BE2C (cell line): ENCODE data around the gene GPR35.
A peak's percentile ranks its signal among the peaks of the same experiment; 100 is the strongest.

Source experiments
- DNase-seq: peaks from one replicate; pipeline ENCODE4 v3.0.0-alpha.2; 2020
- H3K27me3 ChIP-seq: fragments of 250-450 bp; sonication (Bioruptor Pico); 2 replicates; pipeline ENCODE4 v1.5.1; 2020; ENCODE audit warnings: mild to moderate bottlenecking
- H3K36me3 ChIP-seq: fragments of 250-450 bp; sonication (Bioruptor Pico); 2 replicates; pipeline ENCODE4 v1.5.1; 2020; ENCODE audit warnings: mild to moderate bottlenecking
- H3K4me1 ChIP-seq: fragments of 250-450 bp; sonication (Bioruptor Pico); 2 replicates; pipeline ENCODE4 v1.5.1; 2020
- H3K4me3 ChIP-seq: 2 replicates; pipeline ENCODE4 v1.5.1; 2011; ENCODE audit warnings: low read depth, low read length
- H3K9me3 ChIP-seq: fragments of 250-450 bp; sonication (Bioruptor Pico); 2 replicates; pipeline ENCODE4 v1.5.1; 2020
- CTCF ChIP-seq: IDR thresholded peaks from 2 replicates; pipeline ENCODE4 v1.5.1; 2012; ENCODE audit warnings: mild to moderate bottlenecking, low read depth, low read length

Gene GPR35

GRCh38 chr2:240604939-240605716 is 20.2 kb upstream of the GPR35 start:
- no peaks in the 10 kb centered on the region; the same call in 1 of the 2 replicates for H3K27me3 ChIP-seq
- TF ChIP-seq CTCF, result no peak
- no peaks in the 10 kb centered on the region for H3K9me3 ChIP-seq
- no peaks in the 10 kb centered on the region for H3K36me3 ChIP-seq
- DNase-seq, result peak; percentile 7
- H3K4me3 ChIP-seq, result no peak overlapping the region
- H3K4me1 ChIP-seq, result no peaks in the 10 kb centered on the region

GRCh38 chr2:240605867-240606743 is 19.2 kb upstream of the GPR35 start:
- Histone ChIP-seq H3K4me1 (no peaks in the 10 kb centered on the region), H3K9me3 (no peaks in the 10 kb centered on the region), H3K27me3 (no peaks in the 10 kb centered on the region; the same call in 1 of the 2 replicates), H3K4me3 (no peak overlapping the region), H3K36me3 (no peaks in the 10 kb centered on the region)
- DNase-seq, result no peak
- no peak for TF ChIP-seq CTCF

- Histone ChIP-seq H3K27me3 (no peaks in the 10 kb centered on the region; the same call in 1 of the 2 replicates), H3K4me1 (no peaks in the 10 kb centered on the region), H3K9me3 (no peaks in the 10 kb centered on the region), H3K36me3 (no peaks in the 10 kb centered on the region), H3K4me3 (no peak overlapping the region)
- TF ChIP-seq CTCF, result no peak
- DNase-seq, result no peak
These were observed 13.6 kb upstream of the GPR35 start for GRCh38 chr2:240611601-240612210.

GRCh38 chr2:240613781-240614180 is 11.5 kb upstream of the GPR35 start:
- no peak for DNase-seq
- no peaks in the 10 kb centered on the region for H3K4me1 ChIP-seq

GRCh38 chr2:240614391-240614790 is 10.9 kb upstream of the GPR35 start:
- no peak for TF ChIP-seq CTCF
- H3K27me3 ChIP-seq, result no peaks in the 10 kb centered on the region
- DNase-seq, result peak; percentile 3
- H3K4me3 ChIP-seq, result no peak overlapping the region
- H3K36me3 ChIP-seq, result no peaks in the 10 kb centered on the region
- no peaks in the 10 kb centered on the region for H3K9me3 ChIP-seq
- H3K4me1 ChIP-seq, result no peaks in the 10 kb centered on the region

More at GRCh38 chr2:240613781-240614180, 11.5 kb upstream of the GPR35 start:
- Histone ChIP-seq H3K4me3 (no peak overlapping the region), H3K27me3 (no peaks in the 10 kb centered on the region), H3K9me3 (no peaks in the 10 kb centered on the region), H3K36me3 (no peaks in the 10 kb centered on the region)
- no peak for TF ChIP-seq CTCF
